Mucosa of stomach (tissue), 1 donor: ENCODE measurements around the gene SGCD.

Experiments used
- H3K27me3 ChIP-seq: one replicate; pipeline ENCODE4 v1.7.0; 2013; ENCODE audit warnings: mild to moderate bottlenecking, low read length; ENCODE audit not compliant: control insufficient read depth, insufficient read depth
- H3K36me3 ChIP-seq: one replicate; pipeline ENCODE4 v1.7.0; 2013; ENCODE audit warnings: low read length; ENCODE audit not compliant: control insufficient read depth, insufficient read depth
- H3K4me1 ChIP-seq: one replicate; pipeline ENCODE4 v1.7.0; 2013; ENCODE audit warnings: mild to moderate bottlenecking, low read length; ENCODE audit not compliant: control insufficient read depth, insufficient read depth
- H3K4me3 ChIP-seq: one replicate; pipeline ENCODE4 v1.7.0; 2013; ENCODE audit warnings: low read length
- H3K9ac ChIP-seq: one replicate; pipeline ENCODE4 v1.7.0; 2013; ENCODE audit warnings: mild to moderate bottlenecking, low read length, moderate library complexity
- H3K9me3 ChIP-seq: one replicate; pipeline ENCODE4 v1.7.0; 2013; ENCODE audit warnings: mild to moderate bottlenecking, low read length, moderate library complexity; ENCODE audit not compliant: control insufficient read depth
- donor health status: Pancreatic carcinoma.

SGCD gene

DNA sequence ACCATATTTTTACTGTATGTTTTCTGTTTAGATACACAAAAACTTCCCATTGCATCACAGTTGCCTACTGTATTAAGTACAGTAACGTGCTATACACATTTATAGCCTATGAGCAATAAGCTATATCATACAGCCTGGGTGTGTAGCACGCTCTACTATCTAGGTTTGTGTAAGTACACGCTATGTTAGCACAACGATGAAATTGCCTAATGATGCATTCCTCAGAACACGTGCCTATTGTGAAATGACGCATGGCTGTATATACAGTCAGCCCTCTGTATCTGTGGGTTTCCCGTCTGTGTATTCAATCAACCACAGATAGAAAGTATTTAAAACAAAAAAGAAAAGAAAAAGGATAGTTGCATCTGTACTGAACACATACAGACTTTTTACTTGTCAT is 64.2 kb downstream of the SGCD start:
- H3K4me3 ChIP-seq = no peak overlapping the region
- no peaks in the 10 kb centered on the region for H3K9me3 ChIP-seq

GRCh38 chr5:156393980-156394379 is 67.0 kb downstream of the SGCD start:
- Histone ChIP-seq H3K36me3 (no peaks in the 10 kb centered on the region), H3K4me1 (no peaks in the 10 kb centered on the region), H3K9me3 (no peaks in the 10 kb centered on the region), H3K27me3 (no peaks in the 10 kb centered on the region), H3K4me3 (no peak overlapping the region), H3K9ac (no peak overlapping the region)

More for the DNA sequence above, 64.2 kb downstream of the SGCD start:
- Histone ChIP-seq H3K4me1 (no peaks in the 10 kb centered on the region), H3K36me3 (no peaks in the 10 kb centered on the region), H3K9ac (no peak overlapping the region), H3K27me3 (no peaks in the 10 kb centered on the region)

GRCh38 chr5:156394642-156395305 is 67.8 kb downstream of the SGCD start:
- Histone ChIP-seq H3K4me3 (no peak overlapping the region), H3K9ac (no peak overlapping the region), H3K36me3 (no peaks in the 10 kb centered on the region), H3K4me1 (no peaks in the 10 kb centered on the region), H3K9me3 (no peaks in the 10 kb centered on the region), H3K27me3 (no peaks in the 10 kb centered on the region)

DNA sequence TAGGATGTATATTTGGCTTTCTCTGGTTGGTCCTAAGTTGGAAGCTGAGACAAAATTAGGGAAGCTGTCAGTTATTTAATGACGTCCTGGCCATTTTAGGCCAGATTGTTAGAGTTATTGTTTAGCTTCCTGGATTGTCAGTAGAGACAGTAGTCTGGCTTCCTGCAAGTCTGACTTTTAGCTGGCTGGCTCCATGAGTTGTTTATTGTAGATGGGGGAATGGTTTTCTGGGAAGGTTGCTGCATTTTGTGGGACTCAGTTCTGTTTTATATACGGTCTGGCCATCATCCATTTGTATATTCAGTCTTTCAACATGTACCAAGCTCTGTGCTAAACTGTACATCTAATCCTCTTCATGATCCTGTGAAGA is 68.3 kb downstream of the SGCD start:
- H3K9ac ChIP-seq = no peak overlapping the region

DNA sequence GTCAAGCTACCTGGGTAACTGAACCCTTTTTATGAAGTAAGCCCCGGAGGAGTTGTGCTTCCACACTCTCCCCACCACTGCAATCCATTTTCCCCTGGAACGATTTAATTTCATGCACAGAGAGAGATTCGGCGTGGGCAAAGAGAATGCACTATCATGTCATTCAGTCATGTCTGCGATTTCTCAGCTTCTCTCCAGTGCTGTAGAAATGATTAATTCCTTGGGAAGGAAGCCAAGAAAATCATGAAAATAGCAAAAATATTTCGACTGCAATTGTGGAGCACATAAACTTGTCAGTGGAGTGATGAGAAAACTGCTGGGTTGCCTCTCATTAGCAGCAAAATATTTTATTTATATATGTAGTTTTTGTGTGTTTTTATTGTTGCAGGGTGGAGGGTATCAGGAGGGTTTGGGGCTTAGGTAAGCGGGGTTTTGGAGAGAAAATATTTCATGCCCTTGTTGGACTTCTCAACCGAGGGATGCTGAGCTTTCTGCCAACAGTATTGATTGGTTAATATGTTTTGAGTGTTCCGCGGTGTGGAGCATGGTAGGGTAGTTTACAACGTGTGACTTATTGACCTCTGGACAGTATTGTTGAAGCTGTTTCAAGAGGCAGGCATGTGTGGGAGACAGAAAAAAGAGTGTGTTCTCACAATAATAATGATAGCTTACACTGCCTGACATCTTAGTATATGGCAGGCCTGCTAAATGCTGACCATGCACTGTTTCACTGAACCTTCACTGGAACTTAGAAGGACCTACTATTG is 69.3 kb downstream of the SGCD start:
- no peaks in the 10 kb centered on the region for H3K4me1 ChIP-seq
- H3K9me3 ChIP-seq = no peaks in the 10 kb centered on the region
- H3K4me3 ChIP-seq = no peak overlapping the region

More for the DNA sequence above, 68.3 kb downstream of the SGCD start:
- H3K4me3 ChIP-seq = no peak overlapping the region
- H3K27me3 ChIP-seq = no peaks in the 10 kb centered on the region
- no peaks in the 10 kb centered on the region for H3K4me1 ChIP-seq
- no peaks in the 10 kb centered on the region for H3K36me3 ChIP-seq
- no peaks in the 10 kb centered on the region for H3K9me3 ChIP-seq

DNA sequence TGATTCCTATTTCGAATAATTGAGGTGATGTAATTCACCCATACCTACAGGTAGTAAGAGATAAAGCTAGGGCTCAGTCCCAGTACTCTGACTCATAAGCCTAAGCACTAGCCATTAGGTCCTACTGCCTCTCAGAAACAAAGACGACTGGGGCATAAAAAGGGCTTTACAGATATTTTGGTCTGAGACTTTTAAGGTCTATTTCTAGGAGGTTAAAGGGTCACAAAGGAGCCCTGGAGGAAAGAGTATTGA is 69.8 kb downstream of the SGCD start:
- Histone ChIP-seq H3K4me1 (no peaks in the 10 kb centered on the region), H3K9ac (no peak overlapping the region), H3K36me3 (no peaks in the 10 kb centered on the region), H3K27me3 (no peaks in the 10 kb centered on the region), H3K4me3 (no peak overlapping the region), H3K9me3 (no peaks in the 10 kb centered on the region)

More for the DNA sequence above, 69.3 kb downstream of the SGCD start:
- no peak overlapping the region for H3K9ac ChIP-seq
- H3K27me3 ChIP-seq = no peaks in the 10 kb centered on the region
- H3K36me3 ChIP-seq = no peaks in the 10 kb centered on the region

GRCh38 chr5:156399323-156399722 is 72.4 kb downstream of the SGCD start:
- Histone ChIP-seq H3K9me3 (no peaks in the 10 kb centered on the region), H3K36me3 (no peaks in the 10 kb centered on the region), H3K4me1 (no peaks in the 10 kb centered on the region), H3K27me3 (no peaks in the 10 kb centered on the region), H3K9ac (no peak overlapping the region), H3K4me3 (no peak overlapping the region)

GRCh38 chr5:156400231-156400986 is 73.4 kb downstream of the SGCD start:
- Histone ChIP-seq H3K4me3 (no peak overlapping the region), H3K27me3 (no peaks in the 10 kb centered on the region), H3K4me1 (no peaks in the 10 kb centered on the region), H3K9me3 (no peaks in the 10 kb centered on the region), H3K9ac (no peak overlapping the region), H3K36me3 (no peaks in the 10 kb centered on the region)

DNA sequence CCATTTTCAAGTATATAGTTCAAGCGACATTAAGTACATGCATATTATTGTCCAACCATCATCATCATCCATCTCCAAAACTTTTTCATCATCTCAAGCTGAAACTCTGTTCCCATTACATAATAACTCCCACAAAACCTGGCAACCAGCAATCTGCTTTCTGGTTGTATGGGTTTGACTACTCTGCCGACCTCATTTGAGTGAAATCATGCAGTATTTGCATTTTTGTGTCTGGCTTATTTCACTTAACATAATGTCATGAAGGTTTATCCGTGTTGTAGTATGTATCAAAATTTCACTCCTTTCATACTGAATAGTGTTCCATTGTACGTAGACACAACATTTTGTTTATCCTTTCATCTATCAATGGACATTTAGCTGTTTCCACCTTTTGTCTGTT is 74.8 kb downstream of the SGCD start:
- Histone ChIP-seq H3K4me3 (no peak overlapping the region), H3K4me1 (no peaks in the 10 kb centered on the region), H3K36me3 (no peaks in the 10 kb centered on the region), H3K9me3 (no peaks in the 10 kb centered on the region), H3K9ac (no peak overlapping the region), H3K27me3 (no peaks in the 10 kb centered on the region)

GRCh38 chr5:156402387-156402921 is 75.5 kb downstream of the SGCD start:
- Histone ChIP-seq H3K4me3 (no peak overlapping the region), H3K27me3 (no peaks in the 10 kb centered on the region)

DNA sequence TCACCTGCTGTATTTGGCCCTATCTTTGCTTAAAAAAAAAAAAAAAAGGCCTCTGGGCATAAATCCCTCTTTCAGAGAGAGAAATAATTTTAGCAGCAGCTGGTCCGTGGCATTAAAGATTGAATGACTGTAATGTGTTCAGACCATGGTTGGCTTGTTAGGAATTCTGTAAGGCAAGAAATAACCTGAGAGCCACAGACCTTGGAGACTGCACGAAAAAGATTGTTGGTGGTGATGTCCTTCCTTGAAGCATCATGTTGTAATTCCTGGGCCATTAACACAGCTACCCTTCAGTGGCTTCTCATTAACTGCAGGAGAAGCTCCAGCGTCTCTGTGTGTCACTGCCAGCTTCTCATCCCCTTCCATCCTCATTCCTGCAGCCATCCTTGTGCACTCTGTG is 79.0 kb downstream of the SGCD start:
- H3K9me3 ChIP-seq = no peaks in the 10 kb centered on the region

More at GRCh38 chr5:156402387-156402921, 75.5 kb downstream of the SGCD start:
- H3K36me3 ChIP-seq = no peaks in the 10 kb centered on the region
- no peaks in the 10 kb centered on the region for H3K9me3 ChIP-seq
- H3K4me1 ChIP-seq = no peaks in the 10 kb centered on the region
- no peak overlapping the region for H3K9ac ChIP-seq

GRCh38 chr5:156407251-156407650 is 80.3 kb downstream of the SGCD start:
- no peaks in the 10 kb centered on the region for H3K36me3 ChIP-seq
- no peaks in the 10 kb centered on the region for H3K9me3 ChIP-seq
- H3K4me3 ChIP-seq = no peak overlapping the region
- H3K4me1 ChIP-seq = no peaks in the 10 kb centered on the region
- no peaks in the 10 kb centered on the region for H3K27me3 ChIP-seq
- H3K9ac ChIP-seq = no peak overlapping the region

More for the DNA sequence above, 79.0 kb downstream of the SGCD start:
- no peaks in the 10 kb centered on the region for H3K4me1 ChIP-seq
- H3K27me3 ChIP-seq = no peaks in the 10 kb centered on the region
- no peaks in the 10 kb centered on the region for H3K36me3 ChIP-seq
- no peak overlapping the region for H3K9ac ChIP-seq
- H3K4me3 ChIP-seq = no peak overlapping the region
